SK-N-MC (cell line): ENCODE data around the gene SHLD1.

Source experiments
- EZH2 ChIP-seq: fragments of 200-600 bp; sonication (generic); IDR thresholded peaks from one replicate; pipeline ENCODE4 v1.6.1; 2017; ENCODE audit warnings: antibody characterized with exemption
- POLR2AphosphoS5 ChIP-seq: IDR thresholded peaks from 2 replicates; pipeline ENCODE4 v1.6.1; 2012; ENCODE audit warnings: mild to moderate bottlenecking, low read depth, low read length, borderline replicate concordance

DNA sequence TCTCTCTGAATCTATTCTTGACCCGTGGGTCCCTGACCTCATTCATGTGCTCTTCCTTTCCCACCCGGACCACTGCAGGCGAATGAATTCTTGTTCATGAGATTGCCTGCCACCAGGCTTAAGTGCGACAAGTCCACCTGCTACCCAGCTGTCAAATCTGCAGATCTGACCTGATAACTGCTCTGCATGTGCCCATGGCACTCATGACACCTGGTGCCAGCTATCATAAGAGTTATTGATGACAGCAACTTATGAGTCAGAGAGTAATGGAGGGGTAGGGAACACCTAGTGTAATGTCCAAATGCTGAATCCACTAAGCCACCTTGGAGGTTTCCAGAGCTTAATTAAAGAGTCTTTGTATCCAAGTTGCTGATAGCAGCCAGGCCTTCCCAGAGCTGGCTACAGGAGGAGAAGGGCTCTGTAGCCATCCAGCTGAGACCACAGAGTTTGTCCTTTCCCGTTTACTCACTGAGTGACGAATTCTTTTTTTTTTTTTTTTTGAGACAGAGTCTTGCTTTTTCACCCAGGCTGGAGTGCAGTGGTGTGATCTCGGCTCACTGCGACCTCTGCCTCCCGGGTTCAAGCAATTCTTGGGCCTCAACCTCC, 17.4 kb downstream of the SHLD1 start:
- TF ChIP-seq EZH2: no peak
- no peak for TF ChIP-seq POLR2AphosphoS5
